HG03159 (cell line): ENCODE results near the gene DPY19L1.
"Not testable (repeated sequence)": the region's sequence is repeated elsewhere in the genome, so short reads cannot be mapped to it uniquely, and the experiment has no call there.

ENCODE experiments used
- ATAC-seq: cut with Tn5 transposase; IDR thresholded peaks from one replicate; pipeline ENCODE4 v1.9.1; 2021; ENCODE audit warnings: mild to moderate bottlenecking, moderate library complexity; ENCODE audit not compliant: unreplicated experiment

DPY19L1 gene

DNA sequence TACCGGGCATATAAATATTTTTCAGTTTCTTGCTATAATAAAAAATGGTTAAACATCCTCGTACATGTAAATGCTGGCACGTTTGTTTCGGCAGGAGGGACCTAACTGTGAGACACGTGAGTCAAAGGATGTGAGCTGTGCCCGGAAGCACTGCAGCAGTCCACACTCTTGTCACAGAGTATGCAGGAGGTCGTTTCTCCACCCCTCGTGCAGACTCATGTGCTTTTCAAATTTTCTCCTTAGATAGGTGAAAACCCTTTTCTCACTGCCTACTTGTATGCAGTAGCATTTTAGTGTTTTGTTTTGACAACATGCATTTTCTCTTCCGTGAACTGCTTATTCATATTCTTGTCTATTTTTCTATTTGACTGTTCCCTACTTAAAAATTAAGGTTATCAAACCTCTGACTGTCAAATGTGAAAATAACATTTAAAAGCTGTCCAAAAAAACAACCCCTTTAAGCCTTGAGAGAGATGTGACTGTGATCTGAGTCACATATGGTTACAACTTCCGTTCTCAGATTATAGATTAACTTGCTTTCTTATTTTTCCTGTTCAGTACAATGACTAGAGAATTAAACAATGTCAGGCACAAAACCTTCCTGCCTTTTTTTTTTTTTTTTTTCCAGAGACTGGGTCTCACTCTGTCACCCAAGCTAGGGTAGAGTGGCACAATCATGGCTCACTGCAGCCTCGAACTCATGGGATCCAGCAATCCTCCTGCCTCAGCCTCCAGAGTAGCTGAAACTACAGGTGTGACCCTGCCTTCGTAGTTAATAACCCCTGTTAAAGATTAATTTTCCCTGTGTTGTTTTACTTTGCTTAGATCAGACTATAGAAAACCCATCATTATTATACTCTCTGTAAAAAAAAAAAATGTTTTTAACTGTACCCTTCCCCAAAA lies 45.1 kb downstream of the DPY19L1 start:
- peak; percentile 79 for ATAC-seq

DNA sequence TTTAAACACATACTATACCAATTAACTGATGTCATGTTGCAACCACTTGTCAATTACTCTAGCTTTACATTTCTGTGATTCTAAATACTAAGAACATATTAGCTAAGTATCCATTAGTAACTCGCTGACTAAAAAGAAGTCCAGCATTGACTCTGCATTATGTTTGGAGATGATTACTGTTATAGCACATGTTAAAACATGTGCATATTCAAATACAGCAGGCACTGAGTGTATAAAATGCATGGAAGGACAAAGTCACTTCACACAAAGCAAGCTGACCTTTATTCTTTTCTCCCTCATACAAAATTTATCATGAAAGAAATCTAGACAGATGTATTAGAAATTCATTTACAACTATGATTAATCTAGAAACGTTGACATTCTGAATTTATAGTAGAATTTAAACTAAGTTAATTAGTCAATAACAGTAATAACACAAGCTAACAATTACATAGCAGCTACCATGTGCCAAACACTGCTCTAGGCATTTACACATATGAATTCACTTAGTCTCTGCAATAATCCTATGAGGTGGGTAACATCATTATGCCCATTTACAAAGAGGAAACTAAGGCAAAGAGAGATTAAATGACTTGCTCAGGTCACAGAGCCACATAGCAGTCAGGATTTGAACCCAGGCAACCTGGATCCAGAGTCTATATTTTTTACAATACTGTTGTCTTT lies 48.7 kb downstream of the DPY19L1 start:
- ATAC-seq: not testable (repeated sequence)

DNA sequence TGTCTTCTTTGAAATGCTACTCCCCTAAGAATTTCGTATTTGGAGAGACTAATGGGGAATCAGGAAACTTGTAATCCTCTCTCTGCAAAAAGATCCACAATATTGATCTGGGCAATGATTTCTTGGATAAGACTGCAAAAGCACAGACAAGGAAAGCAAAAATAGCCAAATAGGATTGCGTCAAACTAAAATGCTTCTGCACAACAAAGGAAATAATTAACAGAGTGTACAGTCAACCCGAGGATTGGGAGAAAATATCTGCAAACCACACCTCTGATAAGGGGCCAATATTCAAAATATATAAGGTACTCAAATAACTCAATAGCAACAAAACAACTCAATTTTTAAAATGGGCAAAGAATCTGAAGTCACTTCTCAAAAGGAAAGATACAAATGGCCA lies 52.1 kb downstream of the DPY19L1 start:
- ATAC-seq: not testable (repeated sequence)

DNA sequence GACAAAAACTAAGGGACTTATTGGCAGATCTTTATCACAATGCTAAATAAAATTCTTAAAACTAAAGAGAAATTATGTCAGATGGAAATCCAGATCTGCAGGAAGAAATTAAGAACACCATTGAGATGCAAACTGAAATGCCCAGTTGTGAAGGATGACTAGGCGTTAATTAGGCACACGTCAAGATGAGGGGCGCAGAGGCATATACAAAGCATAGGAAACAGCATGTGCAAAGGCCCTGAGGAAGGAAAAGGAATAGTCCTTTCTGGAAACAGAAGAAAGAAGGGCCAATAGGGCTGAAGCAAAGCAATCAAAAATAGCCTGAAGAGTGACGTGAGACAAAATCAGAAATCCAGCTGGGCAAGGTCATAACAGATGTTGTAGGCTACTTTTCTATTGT lies 53.1 kb downstream of the DPY19L1 start:
- not testable (repeated sequence) for ATAC-seq

DNA sequence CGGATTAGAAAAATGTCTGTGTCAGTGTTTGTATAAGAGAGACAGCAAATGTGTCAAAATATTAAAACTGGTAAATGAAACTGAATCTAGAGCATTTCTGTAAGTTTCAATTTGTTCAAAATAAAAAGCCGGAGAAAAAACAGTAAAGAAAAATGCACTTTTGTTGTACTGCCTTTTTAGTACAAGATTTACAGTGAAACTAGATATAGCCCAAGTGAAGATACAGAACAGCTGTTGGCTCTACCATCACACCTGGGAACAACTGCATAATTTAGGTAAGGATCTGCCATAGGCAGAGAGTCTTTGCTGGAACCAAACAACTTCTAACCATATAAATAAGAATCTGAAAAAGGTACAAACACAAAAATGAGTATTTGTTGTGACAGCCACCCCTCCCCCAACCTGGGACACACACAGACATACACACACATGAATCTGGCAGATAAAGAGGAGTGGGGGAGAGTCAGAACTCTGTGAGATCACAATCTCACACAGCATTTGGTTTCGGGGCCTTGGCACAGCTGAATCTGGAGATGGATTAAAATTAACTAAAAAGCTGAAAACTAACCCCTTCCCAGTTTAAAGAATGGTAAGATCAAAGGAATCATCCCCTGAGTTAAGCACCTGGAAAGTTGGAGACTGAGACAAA lies 54.8 kb downstream of the DPY19L1 start:
- no peak for ATAC-seq

DNA sequence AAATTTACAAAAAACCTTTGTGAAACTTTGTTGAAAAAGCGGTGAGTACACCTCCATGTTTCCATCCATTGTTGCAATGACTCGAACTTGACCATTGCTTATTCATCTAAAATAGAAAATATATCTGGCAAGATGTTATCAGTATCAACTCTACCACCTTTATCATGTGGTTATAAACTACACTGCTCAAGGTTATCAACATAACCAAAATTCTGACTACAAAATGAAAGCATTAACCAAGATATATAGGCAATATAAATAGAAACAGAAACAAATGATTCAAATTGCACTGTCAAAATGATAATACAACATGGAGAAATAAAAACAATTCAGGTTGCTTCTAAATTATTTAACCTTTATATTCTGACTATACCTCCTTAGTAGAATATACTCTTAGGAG lies 58.2 kb downstream of the DPY19L1 start:
- ATAC-seq: not testable (repeated sequence)

DNA sequence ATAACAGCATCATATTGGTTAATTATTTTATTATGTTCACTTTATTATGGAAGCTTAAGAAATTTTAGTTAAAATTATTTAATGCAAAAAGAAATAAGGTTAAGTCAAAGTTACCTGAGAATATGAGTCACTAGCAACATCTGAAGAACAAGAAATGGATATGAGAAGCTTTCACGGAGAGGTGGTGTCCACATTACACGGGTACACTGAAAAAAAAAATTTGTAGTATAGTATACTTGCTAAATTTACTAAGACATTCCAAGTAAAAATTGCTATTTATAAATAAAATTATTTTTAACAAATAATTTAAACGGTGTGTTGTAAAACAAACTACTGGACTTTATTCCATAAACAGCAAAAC lies 63.9 kb downstream of the DPY19L1 start:
- no peak for ATAC-seq

DNA sequence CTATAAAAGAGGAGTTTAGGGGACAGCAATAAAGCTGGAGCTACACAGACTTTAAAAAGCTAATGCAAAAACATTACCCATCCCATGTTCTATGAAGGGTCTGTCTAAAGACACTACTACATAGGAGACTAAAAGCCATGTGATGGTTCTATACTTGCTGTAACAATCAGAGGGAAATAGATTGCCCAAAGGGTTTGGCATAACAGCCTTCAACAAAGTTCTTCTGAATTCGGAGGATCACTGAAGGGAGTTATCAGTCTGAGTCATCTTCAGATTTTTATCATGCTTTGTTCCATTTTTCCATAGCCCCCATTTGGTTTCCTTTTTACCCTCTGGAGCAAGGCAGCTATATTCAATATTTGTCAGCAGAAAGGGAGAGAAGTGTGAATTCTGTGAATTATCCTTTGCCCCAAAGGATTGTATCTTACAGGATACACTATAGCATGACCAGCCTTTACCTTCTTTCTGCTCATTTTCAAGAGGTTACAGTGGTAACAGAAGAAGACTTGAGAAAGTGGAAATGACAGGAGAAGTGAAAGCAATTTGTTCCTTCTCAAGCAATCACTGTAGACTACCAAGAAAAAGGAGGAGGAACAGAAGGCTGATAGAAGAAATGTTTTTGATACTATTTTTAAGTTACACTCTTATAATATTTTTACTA lies 64.4 kb downstream of the DPY19L1 start:
- peak; percentile 73 for ATAC-seq

DNA sequence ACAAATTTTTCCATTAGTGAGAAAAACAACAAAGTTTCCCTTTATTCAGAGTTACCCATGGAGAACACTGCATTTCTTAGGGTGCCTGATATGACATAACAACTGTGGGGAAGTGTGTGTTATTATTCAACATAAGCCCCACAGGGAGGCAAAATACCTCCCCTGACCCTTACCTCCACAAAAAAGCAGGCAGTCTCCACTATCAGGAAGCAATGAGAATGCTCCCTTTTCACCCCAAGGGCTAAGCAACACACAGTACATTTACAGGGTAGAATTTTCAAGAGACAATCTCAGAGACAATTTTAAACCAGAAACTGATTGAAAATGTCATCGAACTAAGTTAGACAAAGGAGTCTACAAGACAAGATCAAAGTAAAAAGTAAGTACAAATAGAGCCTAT lies 69.5 kb downstream of the DPY19L1 start:
- not testable (repeated sequence) for ATAC-seq

DNA sequence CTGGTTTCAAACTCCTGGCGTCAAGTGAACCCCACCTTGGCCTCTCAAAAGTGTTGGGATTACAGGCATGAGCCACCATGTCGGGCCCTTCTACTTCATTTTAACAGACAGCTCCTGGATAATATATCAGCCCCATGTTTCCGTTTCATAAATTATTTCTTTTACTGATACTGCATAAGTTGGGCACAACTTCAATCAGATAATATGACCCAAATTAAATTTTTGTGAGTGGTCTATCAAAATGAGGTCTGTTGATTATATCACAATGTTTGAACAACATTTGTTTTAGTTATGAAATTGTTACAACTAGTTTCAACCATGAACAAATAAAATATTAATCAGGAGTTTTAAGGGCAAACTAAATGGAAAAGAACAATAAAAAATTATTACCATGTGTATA lies 70.8 kb downstream of the DPY19L1 start:
- not testable (repeated sequence) for ATAC-seq

DNA sequence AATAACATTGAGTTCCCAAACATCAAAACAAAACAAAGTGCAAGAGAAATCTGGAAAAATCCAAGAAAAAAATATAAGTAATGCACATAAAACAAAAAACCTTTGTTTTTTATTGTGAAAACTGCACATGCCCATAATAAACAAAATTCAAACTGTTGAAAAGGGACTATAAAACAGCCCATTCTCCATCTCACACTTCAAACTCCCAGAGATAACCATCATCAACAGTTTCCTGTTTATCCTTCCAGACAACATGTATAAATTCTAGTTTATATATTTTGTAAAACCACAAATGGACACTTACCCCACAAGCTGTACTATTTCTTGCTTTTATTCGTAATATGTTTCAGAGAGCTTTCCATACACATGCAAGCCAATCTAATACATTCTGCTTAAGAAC lies 79.3 kb downstream of the DPY19L1 start:
- no peak for ATAC-seq

DNA sequence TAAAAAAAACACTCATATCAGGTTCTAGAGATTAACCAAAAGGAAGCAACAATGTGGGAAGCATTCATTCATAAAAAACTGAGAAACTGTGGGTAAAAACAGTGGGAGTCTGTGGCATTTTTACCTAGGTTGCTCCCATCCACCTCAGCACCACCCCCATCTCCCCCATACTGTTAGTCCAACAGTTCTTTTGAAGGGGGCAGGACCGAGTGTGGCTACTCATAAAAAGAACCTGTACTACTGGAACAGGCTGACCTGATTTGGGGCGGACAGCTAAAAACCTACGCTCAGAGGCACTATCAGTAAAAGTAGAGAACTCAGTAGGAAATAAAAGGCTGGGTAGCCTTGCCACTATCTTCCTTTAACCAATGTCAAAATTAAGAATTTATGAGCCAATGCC lies 84.5 kb downstream of the DPY19L1 start:
- ATAC-seq: no peak

DNA sequence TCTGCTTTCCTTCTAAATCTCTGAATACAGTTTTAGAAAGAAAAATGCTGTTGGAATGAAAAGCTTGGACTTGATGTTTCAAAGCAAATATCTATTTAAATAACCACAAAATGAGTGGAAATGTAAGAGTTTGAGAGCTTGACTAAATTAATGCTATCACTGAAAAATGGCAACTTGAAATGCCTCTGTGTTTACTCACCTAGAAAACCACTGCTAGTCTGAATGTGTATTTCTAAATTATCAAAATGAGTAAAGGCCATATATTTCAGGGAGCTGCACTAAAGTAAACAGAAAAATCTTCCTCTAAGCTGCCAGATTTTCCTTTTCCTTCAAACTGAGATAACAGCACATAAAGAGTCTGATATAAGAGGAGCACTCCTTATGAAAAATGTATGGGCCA lies 87.9 kb downstream of the DPY19L1 start:
- ATAC-seq: no peak

DNA sequence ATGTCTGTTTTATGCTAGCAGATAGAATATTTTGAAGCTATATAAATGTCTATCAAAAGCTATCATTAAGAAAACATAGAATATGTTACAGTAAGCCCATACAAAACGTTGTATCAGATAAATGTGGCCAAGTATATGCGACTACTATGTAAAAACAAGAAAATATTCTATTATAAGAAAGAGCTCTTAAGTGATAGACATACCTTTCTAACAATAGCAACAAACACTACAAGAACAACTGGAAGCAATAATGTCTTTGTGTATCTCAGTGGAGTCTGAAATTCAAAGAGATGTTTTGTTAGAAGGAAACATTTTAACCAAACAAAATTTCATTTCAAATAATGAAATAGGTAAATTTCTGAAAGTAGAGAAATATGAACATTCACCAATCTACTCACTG lies 89.9 kb downstream of the DPY19L1 start:
- not testable (repeated sequence) for ATAC-seq

DNA sequence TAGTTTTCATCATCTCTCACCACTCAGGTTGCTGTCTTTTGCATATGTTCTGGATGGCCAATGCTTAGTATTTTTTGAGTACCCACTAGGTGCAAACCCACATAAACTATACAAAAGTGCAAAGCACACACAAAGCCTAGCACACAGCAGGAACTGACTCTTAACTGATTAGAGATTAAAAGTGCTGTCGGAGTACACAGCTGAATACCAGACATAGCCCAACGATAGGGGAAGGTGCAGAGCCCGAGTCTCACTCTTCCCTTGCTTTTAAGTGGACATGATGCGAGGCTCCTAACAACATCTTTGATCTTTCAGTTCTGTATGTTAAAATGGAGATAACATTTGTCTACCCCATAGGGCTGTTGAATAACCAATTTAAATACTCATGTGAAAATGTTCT lies 90.8 kb downstream of the DPY19L1 start:
- no peak for ATAC-seq

DNA sequence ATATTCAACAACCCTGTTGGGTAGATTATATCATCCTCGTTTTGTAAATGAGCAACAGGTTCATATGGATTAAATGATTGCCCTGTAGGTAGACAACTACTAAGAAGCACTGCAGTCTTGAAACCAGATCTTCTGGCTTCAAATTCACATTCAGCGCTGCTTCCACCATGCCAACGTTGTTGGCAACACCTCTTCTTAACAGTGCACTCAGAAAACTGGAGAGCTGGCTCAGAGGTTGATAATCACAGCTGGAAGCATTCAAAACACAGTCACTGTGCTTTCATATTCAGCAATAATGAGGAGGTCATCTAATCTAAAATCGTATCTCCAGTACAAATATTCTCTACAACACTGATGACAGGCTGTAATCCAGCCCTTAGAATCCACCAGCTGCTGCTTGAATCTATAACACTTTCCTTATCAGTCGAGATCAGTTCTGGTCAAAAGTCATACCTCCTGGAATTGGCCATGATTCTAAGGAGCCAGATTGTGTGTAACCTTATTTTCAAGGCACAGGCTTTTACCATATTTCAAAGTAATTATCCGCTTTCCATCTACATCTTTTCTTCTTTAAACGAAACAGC lies 91.3 kb downstream of the DPY19L1 start:
- ATAC-seq: not testable (repeated sequence)

DNA sequence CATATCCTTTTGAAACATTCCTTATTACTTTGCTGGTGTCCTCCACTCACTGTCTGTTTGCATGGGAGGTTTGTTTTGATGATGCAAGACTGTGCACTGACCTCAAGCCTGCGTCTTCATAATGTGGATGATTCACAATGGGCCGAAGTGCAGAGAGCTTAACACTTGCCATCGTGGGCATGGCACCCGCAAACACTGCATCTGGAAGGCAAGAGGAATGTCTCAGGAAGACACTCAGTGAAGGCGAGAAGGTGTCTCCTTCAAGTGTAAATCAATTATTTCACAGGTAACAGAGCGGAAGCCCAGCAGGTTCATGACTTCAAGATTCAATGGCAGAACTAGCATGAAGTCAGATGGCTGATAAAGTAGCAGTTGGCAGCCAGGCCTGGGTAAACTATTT lies 98.1 kb downstream of the DPY19L1 start:
- ATAC-seq: no peak

DNA sequence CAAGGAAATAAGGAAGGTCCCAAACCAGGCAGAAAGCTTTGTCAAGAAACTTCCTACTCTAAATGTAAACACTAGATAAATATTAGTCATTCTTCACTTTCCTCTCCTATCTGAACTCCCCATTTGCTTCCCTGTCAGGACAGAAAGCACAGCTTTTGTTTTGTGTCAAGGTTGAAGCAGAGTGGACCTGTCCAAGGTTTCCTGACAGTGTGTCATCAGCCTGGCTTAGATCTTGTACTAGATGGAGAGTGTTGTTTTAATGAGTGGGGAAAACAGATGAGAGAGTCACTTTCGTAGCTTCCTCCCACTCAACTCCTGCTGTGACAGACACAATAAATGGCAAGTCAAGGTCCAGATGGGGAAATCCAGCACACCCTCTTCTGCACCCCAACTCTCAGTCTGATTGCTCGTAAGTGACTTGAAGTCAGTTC lies 101.5 kb downstream of the DPY19L1 start:
- peak; percentile 49 for ATAC-seq

DNA sequence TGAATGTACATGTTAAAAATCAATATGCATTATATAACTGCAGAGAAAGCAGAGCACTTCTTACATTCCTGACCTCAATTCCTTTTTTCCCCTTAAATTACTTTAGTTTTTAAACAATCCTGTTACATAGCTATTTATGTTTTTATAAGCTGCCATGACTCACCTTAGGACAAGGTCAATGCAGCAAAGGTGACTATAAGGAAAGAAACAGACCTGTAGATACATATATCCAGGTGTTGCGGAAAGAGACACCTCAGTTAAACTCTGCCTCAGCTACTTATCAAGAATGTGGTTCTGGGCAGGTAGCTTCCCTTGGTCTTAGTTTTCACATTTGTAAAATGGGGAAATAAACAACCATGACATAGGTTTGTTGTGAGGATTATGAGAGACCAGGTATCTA lies 105.5 kb downstream of the DPY19L1 start:
- ATAC-seq: no peak

DNA sequence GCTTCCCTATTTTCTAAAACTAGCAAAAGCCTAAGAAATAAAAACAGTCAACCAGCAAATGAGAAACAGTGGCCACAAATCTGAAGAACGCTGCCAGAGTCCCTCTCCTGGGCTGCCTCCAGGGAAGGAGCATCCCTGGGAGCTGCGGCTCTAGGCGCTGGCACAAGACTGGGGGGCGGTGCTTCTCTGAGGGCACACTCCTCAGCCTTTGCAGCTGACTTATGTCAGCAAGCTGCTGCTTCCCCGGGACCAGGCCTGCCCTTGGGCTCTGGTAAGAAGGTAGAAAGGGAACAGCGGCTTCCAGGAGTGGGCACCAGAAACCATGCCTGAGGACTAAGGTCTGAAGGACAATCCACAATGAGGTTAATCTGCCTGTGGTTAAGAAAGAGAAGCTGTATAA lies 107.5 kb downstream of the DPY19L1 start:
- not testable (repeated sequence) for ATAC-seq

DNA sequence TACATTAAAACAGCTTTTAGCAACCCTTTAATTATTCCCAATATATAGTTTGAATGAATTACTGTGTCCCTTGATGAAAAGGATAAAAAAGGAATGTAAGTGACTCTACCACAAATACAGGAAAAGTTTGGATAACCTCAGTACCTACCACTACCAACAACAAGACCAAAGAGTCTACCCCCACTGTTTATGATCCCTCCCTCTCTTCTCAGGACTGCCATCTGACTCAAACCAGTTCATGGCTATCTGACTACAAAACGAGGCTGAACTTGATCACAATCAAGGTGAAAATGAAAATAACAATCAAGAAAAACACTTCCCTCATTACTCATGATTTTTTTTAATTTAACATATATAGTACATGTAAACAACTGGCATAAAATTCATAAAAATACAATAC lies 108.7 kb downstream of the DPY19L1 start:
- no peak for ATAC-seq
